CMK (cell line): ENCODE data around the gene ADARB2.

ENCODE experiments used
- DNase-seq: peaks from one replicate; pipeline ENCODE4 v3.0.0-alpha.2; 2010; ENCODE audit warnings: low read depth

ADARB2 gene

GRCh38 chr10:1684991-1685390, 52.3 kb downstream of the ADARB2 start:
- DNase-seq = no peak

DNA sequence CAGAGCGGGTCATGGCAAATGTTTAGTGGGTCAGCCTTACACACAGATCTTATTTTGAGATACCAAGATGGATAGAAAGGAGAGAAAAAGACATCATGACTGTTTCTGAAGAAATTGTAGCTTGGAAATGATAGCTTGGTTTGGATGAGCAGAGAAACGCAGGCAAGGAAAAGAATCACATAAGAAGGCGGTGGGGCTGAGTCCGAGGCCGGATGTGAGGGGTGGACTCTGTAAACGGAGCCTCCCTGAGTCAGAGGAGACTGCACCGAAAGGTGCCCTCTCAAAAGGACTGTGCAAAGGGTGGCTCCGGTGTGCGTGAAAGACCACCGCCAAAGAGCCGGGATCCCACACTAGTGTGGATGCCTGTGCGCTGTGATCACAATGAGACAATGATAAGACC, 53.7 kb downstream of the ADARB2 start:
- no peak for DNase-seq

DNA sequence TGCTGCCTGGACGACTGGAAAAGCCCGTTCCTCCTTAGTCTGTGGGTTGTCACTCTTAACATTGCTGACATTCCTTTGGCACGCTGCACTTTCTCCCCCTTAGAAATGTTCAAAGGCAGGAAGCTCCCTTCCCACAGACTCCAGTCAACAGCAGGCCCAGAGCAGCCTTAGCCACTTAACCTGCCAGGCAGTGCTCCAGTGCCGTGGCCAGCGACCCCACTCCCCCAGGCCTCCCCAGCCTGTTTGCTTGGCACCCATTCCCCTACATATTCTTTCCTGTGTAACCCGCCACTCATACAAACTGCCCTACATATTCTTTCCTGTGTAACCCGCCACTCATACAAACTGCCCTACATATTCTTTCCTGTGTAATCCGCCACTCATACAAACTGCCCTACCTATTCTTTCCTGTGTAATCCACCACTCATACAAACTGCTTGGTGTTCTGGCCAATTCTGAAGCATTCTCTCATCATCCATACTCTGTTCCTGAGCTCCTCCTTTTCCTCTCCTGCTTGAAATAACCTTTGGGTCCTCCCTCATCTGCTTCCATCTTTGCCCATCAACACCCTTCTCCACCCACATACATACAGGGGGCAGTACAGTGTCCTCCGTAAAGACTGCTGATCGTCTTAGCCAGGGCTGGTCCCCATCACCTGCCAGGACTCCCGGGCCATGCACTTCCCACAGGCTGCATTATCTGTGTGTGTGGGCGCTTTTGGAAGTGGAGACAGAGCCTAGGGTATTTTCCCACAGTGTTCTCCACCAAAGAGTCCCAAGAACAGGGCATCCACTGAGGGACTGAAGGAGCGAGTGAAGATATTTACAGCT, 57.3 kb downstream of the ADARB2 start:
- no peak for DNase-seq

- DNase-seq = no peak
Observed at GRCh38 chr10:1678084-1678483, 59.2 kb downstream of the ADARB2 start.

GRCh38 chr10:1677307-1677939, 59.9 kb downstream of the ADARB2 start:
- DNase-seq = no peak

DNA sequence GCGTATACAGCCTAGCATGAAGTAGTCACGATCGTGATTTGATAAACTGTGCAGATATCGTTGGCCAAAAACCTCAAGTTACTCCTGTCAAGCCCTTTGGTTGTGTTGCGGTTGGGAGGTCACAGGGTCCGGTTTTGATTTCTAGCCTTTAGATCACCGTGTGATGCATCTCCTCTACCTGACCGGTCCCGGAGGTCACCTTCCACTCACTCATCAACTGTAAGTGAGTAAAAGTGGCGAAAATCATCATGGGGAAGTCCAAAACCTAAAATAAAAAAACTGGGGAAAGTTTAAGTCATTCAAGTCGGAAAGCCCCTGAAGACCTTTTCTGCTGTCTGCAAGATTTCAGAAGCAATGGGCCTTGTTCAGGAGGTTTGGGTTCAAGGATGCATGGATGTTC, 62.8 kb downstream of the ADARB2 start:
- no peak for DNase-seq

- DNase-seq = no peak
Observed at GRCh38 chr10:1673568-1674345, 63.6 kb downstream of the ADARB2 start.

GRCh38 chr10:1672001-1672781, 65.1 kb downstream of the ADARB2 start:
- DNase-seq = no peak

DNA sequence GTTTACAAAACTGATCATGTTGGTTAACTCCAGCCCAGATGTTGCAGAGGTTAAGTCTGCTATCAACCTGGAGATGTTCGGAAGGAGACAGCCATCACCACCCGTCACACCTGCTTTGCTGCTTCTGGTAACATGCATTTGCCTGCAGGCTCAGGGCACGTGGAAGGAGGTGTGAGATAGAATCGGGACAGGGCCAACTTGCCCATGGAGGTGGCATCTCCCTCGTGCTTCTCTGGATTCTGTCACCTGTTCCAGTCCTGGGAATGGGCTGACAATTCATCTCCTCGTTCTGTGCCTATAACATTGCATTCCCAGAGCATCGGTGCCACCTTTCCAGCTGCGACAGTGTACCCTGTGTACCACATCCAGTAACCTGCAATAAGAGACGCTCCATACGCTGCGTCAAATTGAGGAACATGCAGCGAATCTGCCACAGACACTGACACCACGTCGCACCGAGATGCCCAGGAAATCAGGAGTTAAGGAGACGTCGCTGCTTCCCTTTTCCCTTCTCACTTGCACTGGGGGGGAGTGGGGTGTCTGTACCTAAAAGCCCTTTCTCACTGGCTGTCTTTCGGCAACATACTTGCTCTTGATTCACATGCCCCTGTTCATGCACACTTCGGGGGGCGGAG, 65.8 kb downstream of the ADARB2 start:
- DNase-seq = no peak

DNA sequence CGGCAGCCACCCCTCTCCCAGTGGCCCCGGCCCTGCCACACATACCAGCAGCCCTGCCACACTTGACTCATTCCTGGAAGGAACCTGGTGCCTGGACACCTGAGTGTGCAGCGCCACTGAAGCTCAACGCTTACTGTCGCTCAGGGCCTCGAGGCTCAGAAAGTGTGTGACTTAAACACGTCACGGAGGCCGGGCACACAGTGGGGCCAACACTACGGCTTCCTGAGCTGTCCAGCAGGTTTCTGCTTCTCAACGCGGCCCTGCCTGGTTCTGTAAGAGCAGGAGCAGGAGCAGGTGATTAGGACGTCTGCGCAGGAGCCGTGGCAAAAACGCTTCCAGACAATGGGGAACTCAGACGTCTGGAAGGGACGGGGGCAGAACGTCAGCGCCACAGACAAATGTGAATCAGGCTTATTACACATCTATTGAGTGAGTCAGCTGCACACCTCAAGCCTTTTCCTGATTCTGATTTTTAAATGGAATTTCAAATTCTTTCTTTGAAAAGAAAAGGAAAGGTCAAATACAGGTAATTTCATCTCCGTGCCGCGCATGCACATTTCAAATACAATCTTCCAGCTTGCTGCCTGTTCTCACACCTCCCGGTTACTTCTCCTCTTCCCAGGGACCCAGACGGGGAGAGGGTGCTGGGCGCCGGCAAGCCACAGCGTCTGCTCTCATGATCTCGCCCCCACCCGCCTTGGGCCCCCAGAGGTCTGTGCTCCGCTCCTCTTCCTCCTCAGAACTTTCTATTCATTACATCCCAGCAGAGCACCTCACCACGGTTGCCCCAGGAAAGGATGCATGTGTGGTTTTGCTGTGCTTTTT, 66.6 kb downstream of the ADARB2 start:
- DNase-seq = no peak

DNA sequence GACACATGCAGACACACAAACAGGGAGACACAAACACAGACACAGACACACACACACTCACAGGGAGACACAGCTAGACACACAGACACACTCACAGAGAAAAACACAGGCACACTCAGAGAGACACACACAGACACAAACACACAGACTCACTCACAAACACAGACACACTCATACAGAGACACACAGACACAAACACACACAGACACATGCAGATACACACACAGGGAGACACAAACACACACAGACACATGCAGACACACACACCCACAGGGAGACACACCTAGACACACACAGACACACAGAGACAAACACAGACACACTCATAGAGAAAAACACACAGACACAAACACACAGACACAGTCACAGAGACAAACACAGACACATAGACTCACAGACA, 67.9 kb downstream of the ADARB2 start:
- no peak for DNase-seq

DNA sequence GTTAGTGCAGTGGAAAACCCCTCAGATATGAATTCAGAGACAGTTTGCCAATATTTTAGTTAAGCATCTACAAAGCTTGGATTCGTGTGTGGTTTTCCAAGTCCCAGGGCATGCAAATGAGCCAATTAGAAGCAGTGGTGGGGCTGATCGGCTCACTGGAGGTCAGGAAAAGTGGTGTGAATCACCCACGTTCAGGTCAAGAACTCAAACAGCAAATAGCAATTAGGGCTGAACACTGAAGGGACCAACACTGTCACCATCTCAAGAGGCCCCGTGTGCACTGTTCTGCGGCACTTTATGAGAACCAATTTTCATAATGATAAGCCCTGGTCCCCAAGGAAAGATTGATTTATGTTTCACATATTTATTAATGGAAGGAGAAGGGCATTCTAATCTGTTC, 68.9 kb downstream of the ADARB2 start:
- no peak for DNase-seq

DNA sequence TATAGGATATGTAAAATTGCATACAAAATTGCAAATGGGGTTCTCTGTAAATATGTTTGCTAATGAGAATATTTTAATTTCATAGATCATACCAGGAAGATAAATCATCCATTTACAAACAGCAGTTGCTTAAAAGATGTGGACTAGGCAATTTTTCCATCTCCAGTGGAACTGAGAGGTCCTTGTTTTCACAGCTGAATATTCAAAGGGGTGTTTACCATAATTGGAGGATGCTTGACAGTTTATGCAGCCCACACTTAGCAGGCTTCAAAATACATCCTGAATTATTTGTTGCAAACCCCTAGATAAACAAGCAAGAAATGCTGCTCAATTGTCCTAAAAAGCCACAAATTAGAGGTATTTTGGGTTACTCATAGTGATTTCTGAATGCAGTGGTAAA, 69.9 kb downstream of the ADARB2 start:
- no peak for DNase-seq

- no peak for DNase-seq
Observed at GRCh38 chr10:1666147-1666546, 71.2 kb downstream of the ADARB2 start.

GRCh38 chr10:1665681-1666080, 71.6 kb downstream of the ADARB2 start:
- no peak for DNase-seq

DNA sequence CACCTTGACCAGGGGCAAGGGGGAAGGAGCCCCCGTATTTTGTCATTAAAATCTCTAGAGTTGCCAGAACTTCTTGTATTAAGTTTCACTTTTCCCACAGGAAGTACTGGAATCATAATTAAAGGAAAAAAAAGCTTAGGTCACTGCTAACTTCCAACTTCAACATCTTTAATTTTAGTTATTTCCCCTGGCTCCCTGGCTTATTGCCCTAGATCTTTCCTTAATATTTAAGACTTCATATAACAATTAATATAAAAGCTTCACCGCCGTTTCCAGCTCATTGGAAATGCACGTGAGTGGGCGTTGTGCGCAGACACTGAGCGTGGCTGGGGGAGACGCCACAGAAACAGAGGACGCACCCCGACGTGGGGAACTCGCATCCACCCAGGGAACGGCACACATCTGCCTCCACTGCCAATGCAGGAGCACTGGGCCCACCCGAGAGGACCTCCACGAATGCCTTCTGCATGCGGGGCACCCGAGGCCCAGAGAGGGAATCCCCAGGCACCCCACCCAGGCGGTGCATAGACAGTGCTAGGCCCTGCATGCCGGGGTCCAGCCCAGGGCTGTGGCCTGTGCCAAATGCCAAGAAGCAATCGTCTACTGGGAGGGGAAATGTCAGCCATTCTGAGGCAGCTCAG, 72.2 kb downstream of the ADARB2 start:
- DNase-seq = no peak

DNA sequence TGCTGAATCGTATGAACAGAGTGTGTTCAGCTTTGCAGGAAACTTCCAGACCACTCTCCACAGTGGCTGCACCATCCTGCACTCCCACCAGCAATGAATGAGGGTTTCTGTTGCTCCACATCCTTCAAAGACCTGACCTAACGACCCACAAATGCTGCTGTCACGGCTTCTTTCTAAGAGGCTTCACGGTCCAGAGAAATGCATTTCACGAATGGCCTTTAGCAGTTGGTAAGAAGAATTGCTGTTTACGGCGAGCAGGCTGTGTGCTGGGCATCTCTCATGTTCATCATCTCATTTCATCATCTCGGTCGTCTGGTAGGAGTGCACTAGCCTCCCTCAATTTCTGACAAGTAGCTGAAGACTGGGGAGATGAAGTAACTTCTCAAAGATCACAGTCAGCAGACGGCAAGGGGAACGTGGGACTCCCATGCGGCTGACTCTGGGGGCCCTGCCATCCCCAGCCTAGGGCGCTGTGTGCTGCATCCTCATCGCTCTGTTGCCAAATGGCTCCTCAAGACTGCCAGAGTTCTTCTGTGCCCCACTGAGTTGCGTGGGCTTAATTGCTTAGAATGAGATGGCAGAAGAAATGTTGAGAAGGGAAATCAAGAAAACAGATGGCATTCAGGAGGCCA, 72.9 kb downstream of the ADARB2 start:
- no peak for DNase-seq

- DNase-seq = no peak
Observed at GRCh38 chr10:1663226-1663625, 74.1 kb downstream of the ADARB2 start.

DNA sequence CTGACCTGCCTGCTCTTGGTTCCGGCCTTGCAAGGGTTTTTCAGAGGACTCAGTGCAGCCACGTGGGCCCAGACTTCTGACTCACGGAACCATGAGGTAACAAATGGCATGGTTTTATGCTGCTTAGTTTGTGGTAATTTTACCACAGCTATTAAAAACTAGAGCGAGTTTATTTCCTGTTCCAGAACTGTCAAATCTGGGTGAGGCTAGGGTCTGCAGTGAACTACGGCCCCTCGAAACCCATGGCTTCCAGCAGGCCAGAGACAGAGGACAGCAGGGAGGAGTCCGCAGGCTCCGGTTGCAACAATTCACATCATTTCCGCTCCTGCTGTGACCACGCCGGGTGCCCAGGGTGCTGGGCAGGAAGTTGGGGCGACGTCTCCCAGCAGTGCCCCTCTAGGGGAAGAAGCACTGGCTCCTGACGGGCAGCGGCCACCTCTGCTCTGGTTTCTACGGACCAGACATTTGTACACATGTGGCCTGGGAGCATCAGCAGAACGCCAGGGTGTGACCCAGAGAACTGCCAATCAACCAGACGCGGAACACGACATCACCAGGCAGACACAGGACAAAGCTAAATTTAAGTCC, 74.8 kb downstream of the ADARB2 start:
- no peak for DNase-seq
